SU-DHL-6 (cell line): ENCODE data around the gene ZNF273.
"Not testable (repeated sequence)": the region's sequence is repeated elsewhere in the genome, so short reads cannot be mapped to it uniquely, and the experiment has no call there.

Experiments used
- H2AFZ ChIP-seq: fragments of 200-600 bp; sonication (generic); 2 replicates; pipeline ENCODE4 v1.6.1; 2014; ENCODE audit warnings: low read depth, mild to moderate bottlenecking, moderate library complexity, mixed read lengths, antibody characterized with exemption, low read length; ENCODE audit not compliant: severe bottlenecking
- H3F3A ChIP-seq: fragments of 200-600 bp; shearing (Covaris generic); 2 replicates; pipeline ENCODE4 v1.6.0; 2016; ENCODE audit warnings: antibody characterized with exemption, mild to moderate bottlenecking; ENCODE audit not compliant: insufficient read depth
- H3K27ac ChIP-seq: fragments of 200-600 bp; sonication (generic); 2 replicates; pipeline ENCODE4 v1.5.1; 2016; ENCODE audit warnings: low read depth, mild to moderate bottlenecking, low read length, moderate library complexity, mixed read lengths
- H3K27me3 ChIP-seq: fragments of 200-600 bp; sonication (generic), shearing (Covaris generic); 2 replicates; pipeline ENCODE4 v1.6.0; 2014; ENCODE audit warnings: mild to moderate bottlenecking, low read length
- H3K36me3 ChIP-seq: fragments of 200-600 bp; sonication (generic); 2 replicates; pipeline ENCODE4 v1.6.1; 2014; ENCODE audit warnings: mild to moderate bottlenecking, low read length, mixed read lengths
- H3K4me2 ChIP-seq: fragments of 300-600, 200-600 bp; shearing (Covaris generic), sonication (generic); 2 replicates; pipeline ENCODE4 v1.6.0; 2014; ENCODE audit warnings: low read length, low read depth, mild to moderate bottlenecking; ENCODE audit not compliant: poor library complexity, severe bottlenecking
- H3K4me3 ChIP-seq: fragments of 200-600 bp; sonication (generic); 2 replicates; pipeline ENCODE4 v1.5.1; 2014; ENCODE audit warnings: antibody characterized with exemption, low read length, mild to moderate bottlenecking, mixed read lengths; ENCODE audit not compliant: insufficient read depth, poor library complexity, severe bottlenecking
- H3K79me2 ChIP-seq: fragments of 200-600 bp; sonication (generic); 2 replicates; pipeline ENCODE4 v1.6.1; 2014; ENCODE audit warnings: mild to moderate bottlenecking, low read length, moderate library complexity; ENCODE audit not compliant: insufficient read depth
- H3K9ac ChIP-seq: fragments of 200-600 bp; sonication (generic); 2 replicates; pipeline ENCODE4 v1.7.0; 2014; ENCODE audit warnings: mild to moderate bottlenecking, low read length
- H3K9me2 ChIP-seq: fragments of 200-600 bp; sonication (generic); replicated peaks from 2 replicates; pipeline ENCODE4 v1.6.1; 2014; ENCODE audit warnings: low read length; ENCODE audit not compliant: insufficient read depth
- H3K9me3 ChIP-seq: fragments of 200-600 bp; sonication (generic); 2 replicates; pipeline ENCODE4 v1.6.1; 2014; ENCODE audit warnings: low read length, mixed read lengths; ENCODE audit not compliant: insufficient read depth
- H4K20me1 ChIP-seq: fragments of 200-600 bp; sonication (generic); 2 replicates; pipeline ENCODE4 v1.6.1; 2014; ENCODE audit warnings: low read depth, mild to moderate bottlenecking, antibody characterized with exemption, low read length, moderate library complexity, mixed read lengths
- CTCF ChIP-seq: fragments of 200-600 bp; sonication (generic); IDR thresholded peaks from one replicate; pipeline ENCODE4 v1.5.1; 2017; ENCODE audit warnings: antibody characterized with exemption, mild to moderate bottlenecking, low read length, moderate library complexity; ENCODE audit not compliant: insufficient read depth, poor library complexity, severe bottlenecking
- EZH2phosphoT487 ChIP-seq: fragments of 200-600 bp; sonication (generic), shearing (Covaris generic); conservative IDR thresholded peaks from 2 replicates; pipeline ENCODE4 v1.6.1; 2018; ENCODE audit warnings: mild to moderate bottlenecking, antibody characterized with exemption, low read length, moderate library complexity, mixed read lengths

ZNF273 gene

DNA sequence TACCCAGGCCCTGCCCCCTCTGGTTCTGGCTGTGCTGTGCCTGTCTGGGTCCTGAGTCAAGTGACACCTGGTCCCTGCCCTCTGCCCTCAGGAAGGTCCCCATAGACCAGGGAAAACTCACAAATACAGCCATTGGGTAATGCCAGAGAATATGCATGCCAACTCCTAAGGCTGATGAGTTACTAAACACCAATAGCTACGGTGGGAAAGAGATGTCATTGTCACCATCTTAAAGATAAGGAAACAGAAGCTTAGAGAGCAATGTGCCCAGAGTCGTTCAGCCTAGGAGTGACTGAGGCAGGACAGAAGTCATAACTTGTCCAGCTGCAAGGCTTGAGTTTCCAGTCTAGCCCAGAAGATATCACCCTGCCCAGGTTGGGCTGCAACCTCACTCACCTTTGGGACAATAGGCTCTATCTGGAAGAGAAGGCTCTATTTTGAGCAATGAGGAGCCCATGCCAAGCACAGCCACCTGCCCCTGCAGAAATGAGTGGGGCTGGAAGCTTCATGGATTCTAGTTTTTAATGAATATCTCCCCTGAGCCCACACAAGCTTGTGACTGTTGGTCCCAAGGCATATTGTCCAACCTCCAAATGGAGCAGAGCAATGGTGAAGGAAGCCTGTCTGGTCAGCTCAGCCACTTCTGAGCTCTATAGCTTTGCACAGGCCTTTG is 42.6 kb downstream of the ZNF273 start:
- no peaks in the 10 kb centered on the region for H3K9me3 ChIP-seq
- H3K36me3 ChIP-seq: no peaks in the 10 kb centered on the region
- no peak overlapping the region for H3K9ac ChIP-seq
- H3F3A ChIP-seq: no peaks in the 10 kb centered on the region
- H3K4me3 ChIP-seq: no peak overlapping the region
- H3K9me2 ChIP-seq: no peaks in the 10 kb centered on the region
- no peaks in the 10 kb centered on the region for H3K79me2 ChIP-seq
- no peak overlapping the region for H3K27ac ChIP-seq
- H2AFZ ChIP-seq: no peak overlapping the region
- TF ChIP-seq CTCF (no peak), EZH2phosphoT487 (no peak)
- no peaks in the 10 kb centered on the region for H4K20me1 ChIP-seq
- no peaks in the 10 kb centered on the region for H3K27me3 ChIP-seq
- H3K4me2 ChIP-seq: no peak overlapping the region

- no peak for TF ChIP-seq EZH2phosphoT487
- peak; percentile 72 for TF ChIP-seq CTCF
- Histone ChIP-seq H3K9me2 (no peaks in the 10 kb centered on the region), H3K9ac (no peak overlapping the region), H3K4me3 (no peak overlapping the region), H3K9me3 (no peaks in the 10 kb centered on the region), H3K27me3 (no peaks in the 10 kb centered on the region), H3K36me3 (no peaks in the 10 kb centered on the region), H3K4me2 (no peak overlapping the region), H4K20me1 (no peaks in the 10 kb centered on the region), H3F3A (no peaks in the 10 kb centered on the region), H3K27ac (no peak overlapping the region), H3K79me2 (no peaks in the 10 kb centered on the region), H2AFZ (no peak overlapping the region)
Observed at GRCh38 chr7:64946772-64947171, 43.7 kb downstream of the ZNF273 start.

DNA sequence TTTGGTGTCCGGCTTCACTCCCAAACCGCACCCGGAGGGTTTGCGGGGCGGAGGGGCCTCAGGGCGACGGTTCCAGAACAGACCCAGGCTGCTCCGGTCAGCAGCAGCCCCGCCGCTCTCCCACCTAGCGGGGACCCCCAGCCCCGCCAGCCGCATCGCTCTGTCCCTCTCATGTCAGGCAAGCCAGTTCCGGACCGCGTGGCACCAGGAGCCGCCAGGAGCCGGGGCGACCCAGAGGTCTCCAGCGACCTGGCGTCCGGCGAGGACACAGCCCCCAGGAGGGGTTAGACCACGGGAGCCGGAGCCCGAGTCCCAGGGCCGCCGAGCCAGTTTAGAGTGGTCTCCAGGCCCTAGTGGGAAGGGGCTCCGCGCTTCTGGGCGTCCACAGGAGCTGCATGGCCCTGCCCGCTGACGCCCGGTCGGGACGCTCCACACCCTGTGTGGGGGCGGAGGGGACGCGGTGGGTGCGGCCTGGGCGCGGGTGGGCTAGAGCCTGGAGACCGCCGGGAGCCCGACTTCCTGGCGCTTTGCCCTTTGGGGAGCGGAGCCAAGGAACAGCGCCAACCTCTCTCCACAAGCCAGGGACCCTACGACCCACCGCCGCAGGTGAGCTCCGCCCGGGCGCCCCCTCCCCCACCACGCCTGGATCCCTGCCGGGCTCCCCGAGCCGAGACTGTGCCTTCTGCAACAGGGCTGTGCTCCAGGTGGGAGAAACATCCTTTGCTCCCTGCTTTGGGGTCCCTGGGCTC is 44.4 kb downstream of the ZNF273 start:
- Histone ChIP-seq H3K4me2 (no peak overlapping the region), H3K27me3 (no peaks in the 10 kb centered on the region), H3K27ac (no peak overlapping the region), H3K79me2 (no peaks in the 10 kb centered on the region), H4K20me1 (no peaks in the 10 kb centered on the region), H3K9ac (no peak overlapping the region), H3K9me3 (no peaks in the 10 kb centered on the region), H3K9me2 (no peaks in the 10 kb centered on the region), H3K4me3 (no peak overlapping the region), H3K36me3 (no peaks in the 10 kb centered on the region), H2AFZ (no peak overlapping the region), H3F3A (no peaks in the 10 kb centered on the region)
- TF ChIP-seq EZH2phosphoT487 (no peak), CTCF (no peak)

DNA sequence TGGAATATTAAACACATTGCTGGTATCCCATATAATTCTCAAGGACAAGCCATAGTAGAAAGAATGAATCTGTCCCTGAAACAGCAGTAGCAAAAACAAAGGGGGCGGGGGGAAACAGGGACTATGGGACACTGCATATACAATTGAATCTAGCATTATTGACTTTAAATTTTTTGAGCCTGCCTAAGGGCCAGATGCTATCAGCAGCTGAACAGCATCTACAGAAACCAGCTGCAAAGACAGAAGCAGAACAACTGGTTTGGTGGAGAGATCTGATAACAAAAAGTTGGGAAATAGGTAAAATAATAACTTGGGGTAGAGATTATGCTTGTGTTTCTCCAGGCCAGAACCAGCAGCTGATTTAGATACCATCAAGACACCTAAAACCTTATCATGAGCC is 45.7 kb downstream of the ZNF273 start:
- not testable (repeated sequence) for H3K9me2 ChIP-seq, H3K4me3 ChIP-seq, H3K9ac ChIP-seq, H3K27me3 ChIP-seq, H3K9me3 ChIP-seq, H3K27ac ChIP-seq, H4K20me1 ChIP-seq, H3K4me2 ChIP-seq, H3F3A ChIP-seq, H2AFZ ChIP-seq, H3K79me2 ChIP-seq, H3K36me3 ChIP-seq

DNA sequence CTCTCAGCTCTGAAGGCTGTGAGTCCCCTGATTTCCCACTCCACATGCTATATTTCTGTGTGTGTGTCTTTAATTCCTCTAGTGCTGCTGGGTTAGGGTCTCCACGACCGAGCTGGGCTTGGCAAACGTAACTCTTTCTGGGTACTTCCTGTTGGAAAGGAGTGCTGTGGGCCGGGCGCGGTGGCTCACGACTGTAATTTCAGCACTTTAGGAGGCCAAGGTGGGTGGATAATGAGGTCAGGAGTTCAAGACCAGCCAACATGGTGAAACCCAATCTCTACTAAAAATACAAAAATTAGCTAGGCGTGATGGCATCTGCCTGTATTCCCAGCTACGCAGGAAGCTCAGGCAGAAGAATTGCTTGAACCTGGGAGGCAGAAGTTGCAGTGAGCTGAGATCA is 47.6 kb downstream of the ZNF273 start:
- not testable (repeated sequence) for H4K20me1 ChIP-seq, H3K4me2 ChIP-seq, H3K79me2 ChIP-seq, H3K27me3 ChIP-seq, H2AFZ ChIP-seq, H3K27ac ChIP-seq, H3K36me3 ChIP-seq, H3K4me3 ChIP-seq, H3F3A ChIP-seq, H3K9ac ChIP-seq, H3K9me2 ChIP-seq, H3K9me3 ChIP-seq
